BJ (cell line): ENCODE data around the gene INPP5A. TPM values are rescaled to one million over a fixed set of nuclear protein-coding genes. Genes with fewer than 3 reads are reported as not detected.

Source experiments
- CTCF ChIA-PET: fragments of 350-600 bp; formaldehyde crosslinking; extraction: SDS; loops from one replicate; lab custom pipeline; 2021; ENCODE audit warnings: antibody characterized with exemption, inconsistent platforms; lab: Yijun Ruan, JAX
- POLR2A ChIA-PET: fragments of 300-600 bp; sonication (Branson Sonifier 250); formaldehyde crosslinking; extraction: SDS; loops from one replicate; lab custom pipeline; 2021; ENCODE audit warnings: antibody characterized with exemption; lab: Charles Lee
- DNase-seq: peaks from one replicate; pipeline ENCODE4 v3.0.0-alpha.2; 2011; ENCODE audit warnings: low read depth
- H3K27me3 ChIP-seq: 2 replicates; pipeline ENCODE4 v1.6.0; 2011; ENCODE audit warnings: low read length; ENCODE audit not compliant: control insufficient read depth, insufficient read depth
- H3K36me3 ChIP-seq: 2 replicates; pipeline ENCODE4 v1.5.1; 2011; ENCODE audit warnings: low read length; ENCODE audit not compliant: control insufficient read depth, insufficient read depth
- H3K4me3 ChIP-seq: 2 replicates; pipeline ENCODE4 v1.5.1; 2011; ENCODE audit warnings: low read depth, mild to moderate bottlenecking, control low read depth, low read length
- polyA plus RNA-seq: library from polyadenylated mRNA; depleted of rRNA; stranded (reverse); fragments of >200 nt; gene quantifications from 2 replicates; pipeline ENCODE4 v1.2.3, GENCODE V29; 2011
- TF ChIP-seq, protein P1 (sequence below): IDR thresholded peaks from 2 replicates; pipeline ENCODE4 v1.5.1; 2011; ENCODE audit warnings: low read depth, mild to moderate bottlenecking, control low read depth, inconsistent platforms, low read length, moderate library complexity; ENCODE audit not compliant: insufficient read depth

Gene INPP5A
- polyA plus RNA-seq, 1 experiment = 60.1 TPM

DNA sequence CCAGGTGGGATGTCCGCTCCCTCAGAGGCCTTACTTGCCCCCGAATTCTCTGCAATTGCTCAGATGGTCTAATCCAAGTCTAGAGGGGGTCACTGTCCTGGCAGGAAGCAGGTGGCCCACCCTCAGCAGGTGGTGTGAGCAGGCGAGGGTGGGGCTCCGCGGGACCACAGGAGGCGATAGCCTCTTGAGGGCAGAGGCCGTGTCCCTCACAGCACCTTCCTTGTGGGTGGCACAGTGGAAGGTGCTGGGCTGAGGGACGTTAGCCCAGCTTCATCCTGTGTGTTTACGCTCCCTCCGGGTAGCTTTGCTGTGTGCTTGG is 38.3 kb upstream of the INPP5A start:
- Histone ChIP-seq H3K36me3 (no peaks in the 10 kb centered on the region), H3K4me3 (no peak overlapping the region), H3K27me3 (peaks cover 19% of the 10 kb centered on the region)
- CTCF ChIA-PET = interaction anchor here (1.3 to 2.0 kb wide), 2 partner anchors 16 to 39 kb away, joined by 3 to 8 read pairs; no protein-coding TSS in a partner anchor
- TF ChIP-seq, protein P1, sequence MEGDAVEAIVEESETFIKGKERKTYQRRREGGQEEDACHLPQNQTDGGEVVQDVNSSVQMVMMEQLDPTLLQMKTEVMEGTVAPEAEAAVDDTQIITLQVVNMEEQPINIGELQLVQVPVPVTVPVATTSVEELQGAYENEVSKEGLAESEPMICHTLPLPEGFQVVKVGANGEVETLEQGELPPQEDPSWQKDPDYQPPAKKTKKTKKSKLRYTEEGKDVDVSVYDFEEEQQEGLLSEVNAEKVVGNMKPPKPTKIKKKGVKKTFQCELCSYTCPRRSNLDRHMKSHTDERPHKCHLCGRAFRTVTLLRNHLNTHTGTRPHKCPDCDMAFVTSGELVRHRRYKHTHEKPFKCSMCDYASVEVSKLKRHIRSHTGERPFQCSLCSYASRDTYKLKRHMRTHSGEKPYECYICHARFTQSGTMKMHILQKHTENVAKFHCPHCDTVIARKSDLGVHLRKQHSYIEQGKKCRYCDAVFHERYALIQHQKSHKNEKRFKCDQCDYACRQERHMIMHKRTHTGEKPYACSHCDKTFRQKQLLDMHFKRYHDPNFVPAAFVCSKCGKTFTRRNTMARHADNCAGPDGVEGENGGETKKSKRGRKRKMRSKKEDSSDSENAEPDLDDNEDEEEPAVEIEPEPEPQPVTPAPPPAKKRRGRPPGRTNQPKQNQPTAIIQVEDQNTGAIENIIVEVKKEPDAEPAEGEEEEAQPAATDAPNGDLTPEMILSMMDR = no peak
- no peak for DNase-seq
- POLR2A ChIA-PET = no interaction called here

DNA sequence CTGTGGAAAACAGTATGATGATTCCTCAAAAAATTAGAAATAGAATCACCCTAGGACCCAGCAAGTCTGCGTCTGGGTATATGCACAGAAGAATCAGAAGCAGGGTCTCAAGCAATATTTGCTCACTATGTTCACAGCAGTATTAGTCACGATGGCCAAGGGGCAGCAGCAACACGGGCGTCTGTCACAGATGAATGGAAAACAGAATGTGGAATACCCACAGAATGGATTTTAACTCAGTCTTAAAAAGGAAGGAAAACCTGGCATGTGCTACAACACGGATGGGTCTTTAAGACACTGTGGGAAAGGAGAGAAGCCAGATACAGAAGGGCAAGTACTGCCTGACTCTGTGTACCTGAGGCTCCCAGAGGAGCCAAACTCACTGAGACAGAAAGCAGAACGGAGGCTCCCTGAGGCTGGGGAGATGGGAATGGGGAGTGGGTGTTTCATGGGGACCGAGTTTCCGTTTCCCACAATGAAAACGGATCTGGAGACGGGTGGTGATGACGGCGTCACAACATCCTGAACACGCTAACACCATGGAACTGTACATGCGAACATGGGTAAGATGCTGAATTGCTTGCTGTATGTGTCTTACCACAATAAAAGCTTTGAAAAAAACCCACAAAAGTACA is 36.7 kb upstream of the INPP5A start:
- TF ChIP-seq, protein P1 = no peak
- DNase-seq = no peak
- peaks cover 19% of the 10 kb centered on the region for H3K27me3 ChIP-seq
- no peak overlapping the region for H3K4me3 ChIP-seq
- CTCF ChIA-PET = interaction anchor here (1.3 to 1.6 kb wide), 2 partner anchors 11 to 17 kb away, joined by 3 read pairs; no protein-coding TSS in a partner anchor
- POLR2A ChIA-PET = no interaction called here
- no peaks in the 10 kb centered on the region for H3K36me3 ChIP-seq

DNA sequence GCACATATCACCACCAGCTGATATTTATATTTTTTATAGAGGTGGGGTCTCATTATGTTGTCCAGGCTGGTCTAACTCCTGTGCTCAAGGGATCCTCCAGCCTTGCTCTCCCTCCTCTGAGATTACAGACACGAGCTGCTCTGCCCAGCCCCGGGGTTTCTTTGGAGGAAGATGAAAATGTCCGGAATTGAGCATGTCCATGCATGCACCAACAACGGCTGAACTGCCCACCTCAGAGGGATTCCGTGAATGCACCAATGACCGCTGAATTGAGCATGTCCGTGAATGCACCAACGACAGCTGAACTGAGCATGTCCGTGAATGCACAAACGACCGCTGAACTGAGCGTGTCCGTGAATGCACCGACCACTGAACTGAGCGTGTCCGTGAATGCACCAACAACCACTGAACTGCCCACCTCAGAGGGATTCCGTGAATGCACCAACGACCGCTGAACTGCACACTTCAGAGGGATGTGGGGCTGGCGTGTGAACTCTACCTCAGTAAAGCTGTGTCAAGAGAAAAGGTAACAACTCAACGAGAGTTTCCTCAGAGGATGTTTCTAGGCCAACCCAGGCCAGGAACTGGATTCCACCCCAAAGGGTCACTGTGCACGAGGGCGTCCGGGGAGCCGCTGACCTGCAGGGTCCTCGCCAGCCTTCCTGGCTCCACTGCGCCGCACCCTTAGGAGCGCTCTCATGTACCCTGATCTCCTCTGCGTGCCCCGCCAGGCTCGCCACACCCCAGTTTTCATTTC is 34.9 kb upstream of the INPP5A start:
- no peak overlapping the region for H3K4me3 ChIP-seq
- ChIA-PET POLR2A (no interaction called here), CTCF (interaction anchor here (1.6 kb wide), 1 partner anchor 15 kb away, joined by 3 read pairs; no protein-coding TSS in a partner anchor)
- no peak for DNase-seq
- H3K27me3 ChIP-seq = peaks cover 11% of the 10 kb centered on the region
- TF ChIP-seq, protein P1 = no peak
- no peaks in the 10 kb centered on the region for H3K36me3 ChIP-seq

DNA sequence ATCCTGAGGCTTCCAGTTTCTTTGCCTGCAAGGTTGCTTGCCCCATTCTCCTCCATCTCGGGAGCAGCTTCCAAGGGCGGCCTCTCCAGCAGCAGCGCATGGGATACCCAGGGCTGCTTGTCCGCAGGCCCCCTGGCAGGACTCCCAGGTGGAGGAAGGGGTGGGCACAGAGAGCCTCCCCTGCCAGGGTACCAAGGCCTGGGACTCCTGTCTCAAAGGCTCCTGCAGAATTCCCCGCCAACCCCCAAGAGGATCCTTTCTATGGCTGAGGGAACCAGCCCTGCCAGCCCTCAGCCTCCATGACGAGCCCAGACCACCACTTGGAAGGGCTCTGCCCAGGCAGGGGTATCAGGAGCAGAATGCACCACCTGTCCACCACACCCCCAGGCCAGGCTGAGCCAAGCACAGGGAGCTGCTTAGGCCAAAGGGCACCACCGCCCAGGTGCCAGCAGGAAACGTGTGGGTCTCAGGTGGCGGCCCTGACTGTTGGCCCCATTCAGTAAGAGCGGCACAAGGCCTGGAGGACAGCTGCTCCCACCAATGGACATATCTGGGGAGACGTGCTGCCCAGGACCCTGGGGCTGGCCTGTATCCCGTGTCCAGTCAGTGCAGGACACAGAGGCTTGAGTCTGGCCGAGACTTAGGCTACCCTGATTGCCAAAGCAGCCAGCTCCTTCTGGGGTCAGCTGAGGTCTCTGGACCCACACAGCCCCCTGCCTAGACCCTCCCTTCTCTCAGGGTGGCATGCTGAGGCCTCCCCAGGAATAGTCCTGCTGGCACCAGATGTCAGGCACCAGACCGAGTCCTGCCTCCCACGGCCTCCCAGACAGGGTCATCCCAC is 33.8 kb upstream of the INPP5A start:
- POLR2A ChIA-PET = no interaction called here
- DNase-seq = no peak
- Histone ChIP-seq H3K4me3 (no peak overlapping the region), H3K36me3 (no peaks in the 10 kb centered on the region), H3K27me3 (peaks cover 9% of the 10 kb centered on the region)
- CTCF ChIA-PET = no interaction called here
- TF ChIP-seq, protein P1 = no peak
